Amniotic epithelial cell (primary cell): Measurements from ENCODE around the gene SMIM20.
"Not testable (repeated sequence)": the region's sequence is repeated elsewhere in the genome, so short reads cannot be mapped to it uniquely, and the experiment has no call there.

Source experiments
- DNase-seq: peaks from one replicate; pipeline ENCODE4 v3.0.0-alpha.2; 2010; ENCODE audit warnings: low read depth

The SMIM20 gene

DNA sequence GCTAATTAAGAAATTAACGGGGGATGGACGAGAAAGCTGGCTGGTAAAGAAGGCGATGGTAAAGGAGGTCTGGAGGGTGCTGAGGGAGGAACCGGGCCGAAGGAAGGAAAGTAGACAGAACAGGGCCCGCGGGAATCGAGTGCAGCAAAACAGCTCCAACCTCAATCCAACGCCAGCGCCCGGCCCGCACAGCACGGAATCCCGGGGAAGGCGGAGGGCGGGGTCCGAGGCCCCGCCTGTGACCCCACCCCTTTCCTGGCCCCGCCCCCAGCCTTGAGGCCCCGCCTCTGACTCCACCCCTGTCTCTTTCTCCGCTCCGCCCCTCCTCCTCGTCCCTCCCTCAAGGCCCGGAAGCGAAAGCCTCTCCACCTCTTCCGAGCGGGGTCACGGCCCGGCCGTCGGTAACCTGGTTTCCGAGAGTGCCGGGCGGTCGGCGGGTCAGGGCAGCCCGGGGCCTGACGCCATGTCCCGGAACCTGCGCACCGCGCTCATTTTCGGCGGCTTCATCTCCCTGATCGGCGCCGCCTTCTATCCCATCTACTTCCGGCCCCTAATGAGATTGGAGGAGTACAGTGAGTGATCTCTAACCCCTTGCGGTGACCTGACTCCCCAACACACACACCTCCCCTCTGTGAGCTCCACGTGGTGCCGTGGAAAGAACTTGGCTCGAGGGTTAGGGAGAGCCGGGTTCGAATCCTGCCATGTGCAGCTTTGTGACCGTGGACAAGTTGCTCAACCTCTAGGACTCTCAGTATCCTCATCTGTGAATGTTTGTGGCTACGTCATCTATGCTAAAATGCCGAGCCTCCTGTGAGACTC, at the start of gene SMIM20:
SMIM20 (plus strand) TSS at position 370 of the 819 bp plus-strand sequence; CDS start at position 464, 94 bp downstream.
- DNase-seq, result peak; percentile 88

DNA sequence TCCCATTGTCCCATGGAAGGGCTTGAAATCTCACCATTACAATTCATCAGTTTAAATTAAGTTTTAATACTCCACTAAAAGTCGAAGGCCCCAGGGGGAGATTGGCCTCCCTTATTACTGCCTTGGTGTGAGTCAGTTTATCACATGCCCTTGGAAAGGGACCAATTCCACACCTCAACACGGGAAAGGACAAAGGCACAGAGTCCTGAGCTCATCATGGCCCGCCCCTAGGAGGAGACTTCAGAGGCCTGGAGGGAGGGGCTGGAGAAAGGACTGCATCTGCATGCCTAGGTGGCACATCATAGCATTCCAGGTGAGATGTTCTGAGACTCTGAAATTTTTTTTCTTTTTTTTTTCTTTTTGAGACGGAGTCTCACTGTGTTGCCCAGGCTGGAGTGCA, 48.4 kb upstream of the SMIM20 start:
- no peak for DNase-seq

DNA sequence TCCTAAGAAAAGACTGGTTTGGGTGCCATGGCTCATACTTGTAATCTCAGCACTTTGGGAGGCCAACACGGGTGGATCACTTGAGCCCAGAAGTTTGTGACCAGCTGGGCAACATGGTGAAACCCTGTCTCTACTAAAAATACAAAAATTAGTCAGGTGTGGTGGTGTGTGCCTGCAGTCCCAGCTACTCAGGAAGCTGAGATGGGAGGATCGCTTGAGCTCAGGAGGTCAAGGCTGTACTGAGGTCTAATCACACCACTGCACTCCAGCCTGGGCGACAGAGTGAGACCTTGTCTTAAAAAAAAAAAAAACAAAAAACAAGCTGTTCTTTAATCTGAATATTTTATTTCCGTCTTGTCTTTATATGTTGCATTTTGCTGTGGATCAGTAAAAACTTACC, 47.6 kb upstream of the SMIM20 start:
- DNase-seq, result not testable (repeated sequence)

DNA sequence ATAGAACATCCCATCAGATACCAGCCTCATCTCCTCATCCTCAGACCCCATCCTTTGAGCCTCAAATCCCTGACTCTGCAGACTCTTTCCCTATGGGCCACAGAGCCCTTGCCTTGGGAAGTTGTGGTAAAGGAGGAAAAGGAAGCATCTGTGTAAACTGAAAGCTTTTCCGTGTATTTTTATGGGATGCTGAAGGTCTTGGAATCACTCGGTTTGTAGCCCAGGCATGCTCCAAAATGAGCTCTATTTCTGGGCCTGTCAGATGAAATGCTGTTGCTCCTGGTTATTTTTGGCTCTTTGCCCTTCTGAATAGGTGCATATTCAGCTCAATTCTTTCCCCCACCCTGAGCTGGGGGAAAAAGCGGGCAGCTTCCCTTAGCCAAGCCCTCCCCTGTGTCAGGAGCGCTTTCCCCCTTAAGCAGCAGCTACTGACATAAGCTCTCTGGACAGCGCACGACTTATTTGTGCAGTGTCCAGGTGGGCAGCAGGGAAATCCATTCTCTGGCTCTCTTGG, 46.2 kb upstream of the SMIM20 start:
- DNase-seq, result no peak

DNA sequence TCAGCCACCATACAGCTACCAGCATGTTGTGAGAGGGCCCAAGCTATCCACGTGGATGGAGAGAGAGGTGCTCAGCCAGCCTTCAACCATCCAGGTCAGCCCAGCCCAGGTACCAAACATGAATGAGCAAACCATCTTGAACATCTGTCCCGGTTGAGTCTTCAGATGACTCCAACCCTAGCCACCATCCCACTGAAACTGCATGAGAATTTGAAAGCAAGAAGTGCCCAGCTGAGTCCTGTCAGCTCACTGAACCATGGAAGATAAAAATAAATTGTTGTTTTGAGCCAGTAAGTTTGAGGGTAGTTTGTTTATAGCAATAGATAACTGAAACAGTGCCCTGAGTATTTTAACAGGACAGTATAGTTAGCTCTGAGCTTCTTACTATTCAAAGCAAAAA, 43.9 kb upstream of the SMIM20 start:
- DNase-seq, result no peak

DNA sequence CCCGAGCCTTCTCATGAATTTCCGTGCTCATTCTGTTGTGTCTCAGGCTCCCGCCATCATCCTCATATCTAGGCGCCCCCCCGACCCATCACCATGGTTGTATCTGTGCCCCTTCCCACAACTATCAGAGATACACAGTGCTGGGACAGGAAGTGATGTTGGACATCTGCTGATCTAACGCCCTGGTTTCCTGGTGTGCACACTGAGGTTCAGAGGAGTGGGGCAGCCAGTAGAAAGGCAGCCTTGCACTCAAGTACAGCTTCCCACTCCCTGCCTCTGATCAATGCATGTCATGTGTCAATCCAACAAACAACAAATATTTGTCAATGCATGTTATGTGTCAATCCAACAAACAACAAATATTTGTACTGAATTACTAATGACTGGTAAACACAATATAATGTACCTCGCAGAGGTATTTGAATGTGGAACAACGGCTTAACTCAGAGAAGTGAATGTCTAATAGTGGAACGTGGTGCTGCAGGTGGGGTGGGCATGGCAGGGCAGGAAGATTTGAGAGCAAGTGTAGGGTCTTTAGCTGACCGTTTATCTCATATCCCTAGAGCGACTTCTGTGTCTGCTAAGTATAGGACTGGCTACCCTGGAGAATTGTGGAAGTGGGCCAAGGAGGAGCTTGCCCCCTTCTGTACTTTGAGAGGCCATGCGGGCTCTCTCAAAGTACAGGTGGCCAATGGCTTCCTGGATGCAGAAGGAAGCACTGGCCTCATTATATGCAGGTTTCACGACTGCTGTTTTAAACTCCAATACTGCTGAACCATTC, 41.0 kb upstream of the SMIM20 start:
- DNase-seq, result no peak

DNA sequence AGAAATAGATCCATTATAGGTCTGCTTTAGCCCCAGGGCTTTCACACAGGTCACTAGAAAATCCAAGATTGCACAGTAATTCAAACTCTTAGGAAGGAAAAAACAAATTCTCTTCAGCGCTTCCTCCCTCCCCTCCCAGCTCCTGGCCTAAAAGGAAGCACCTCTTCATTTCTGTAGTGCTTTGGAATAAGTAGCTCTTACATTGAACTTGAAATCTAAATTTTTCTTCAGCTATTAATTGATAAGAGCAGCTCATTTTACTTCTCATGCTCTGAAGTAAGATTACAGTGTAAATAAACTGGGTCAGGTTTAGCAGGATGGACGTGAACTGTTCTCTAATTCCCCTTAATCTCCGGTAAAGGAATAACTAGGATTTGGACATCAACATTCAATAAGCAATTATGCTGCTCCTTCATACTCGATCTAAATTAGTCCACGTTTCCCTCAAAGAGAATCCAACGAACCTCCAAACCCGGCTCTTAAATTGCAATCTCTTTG, 40.3 kb upstream of the SMIM20 start:
- no peak for DNase-seq

DNA sequence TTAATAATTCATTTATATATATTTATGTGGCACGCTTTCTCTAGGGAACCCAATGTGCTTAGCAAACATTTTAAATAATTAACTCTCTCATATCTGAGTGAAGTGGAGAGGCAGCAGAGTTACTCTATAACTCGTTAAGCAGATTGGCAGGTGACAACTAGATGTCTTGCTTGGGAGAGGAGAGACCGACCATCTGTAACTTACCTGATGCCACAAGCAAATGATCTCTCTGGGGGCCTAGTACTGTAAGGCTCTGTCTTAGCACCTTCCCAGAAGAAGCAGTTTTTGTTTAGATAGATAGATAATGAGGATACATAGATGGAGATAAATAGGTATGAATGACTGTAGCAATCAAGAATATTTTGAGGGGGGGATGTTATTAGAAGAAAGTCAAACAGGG, 39.4 kb upstream of the SMIM20 start:
- DNase-seq, result no peak

DNA sequence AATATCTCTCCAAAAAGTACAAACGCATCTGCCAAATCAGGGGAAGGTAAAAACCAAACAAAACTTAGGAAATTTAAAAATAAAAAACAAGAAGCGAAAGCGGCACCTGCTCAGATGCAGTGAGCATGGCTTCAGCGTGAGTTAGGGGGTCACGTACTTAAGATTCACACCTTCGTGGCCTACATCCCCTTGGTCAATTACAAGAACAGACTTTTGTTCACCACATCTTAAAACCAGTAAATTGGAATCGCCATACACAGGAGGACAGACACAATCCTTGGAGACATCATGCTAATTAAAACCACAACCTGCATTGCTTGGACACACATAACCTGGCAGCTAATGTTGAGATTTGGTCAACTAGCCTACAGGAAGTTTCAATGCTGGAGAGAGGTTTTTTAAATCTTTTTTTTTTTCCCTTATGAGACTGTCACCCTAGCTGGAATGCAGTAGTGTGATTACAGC, 38.7 kb upstream of the SMIM20 start:
- no peak for DNase-seq

DNA sequence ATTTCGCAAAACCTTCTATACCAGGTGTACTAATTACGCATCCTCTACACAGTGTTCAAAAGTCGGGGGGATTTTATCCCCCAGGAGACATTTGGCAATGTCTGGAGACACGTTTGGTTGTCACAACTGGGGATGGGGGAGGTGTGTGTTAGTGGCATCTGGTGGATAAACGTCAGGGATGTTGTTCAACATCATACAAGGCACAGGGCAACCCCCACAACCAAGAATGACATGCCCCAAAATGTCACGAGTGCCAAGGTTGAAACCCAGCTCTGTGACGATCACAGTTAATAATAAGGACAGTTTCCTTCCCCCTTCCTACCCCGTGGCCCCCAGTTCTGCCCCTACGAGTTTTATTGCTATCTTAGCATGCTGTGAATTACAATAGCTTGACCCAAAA, 35.3 kb upstream of the SMIM20 start:
- no peak for DNase-seq

DNA sequence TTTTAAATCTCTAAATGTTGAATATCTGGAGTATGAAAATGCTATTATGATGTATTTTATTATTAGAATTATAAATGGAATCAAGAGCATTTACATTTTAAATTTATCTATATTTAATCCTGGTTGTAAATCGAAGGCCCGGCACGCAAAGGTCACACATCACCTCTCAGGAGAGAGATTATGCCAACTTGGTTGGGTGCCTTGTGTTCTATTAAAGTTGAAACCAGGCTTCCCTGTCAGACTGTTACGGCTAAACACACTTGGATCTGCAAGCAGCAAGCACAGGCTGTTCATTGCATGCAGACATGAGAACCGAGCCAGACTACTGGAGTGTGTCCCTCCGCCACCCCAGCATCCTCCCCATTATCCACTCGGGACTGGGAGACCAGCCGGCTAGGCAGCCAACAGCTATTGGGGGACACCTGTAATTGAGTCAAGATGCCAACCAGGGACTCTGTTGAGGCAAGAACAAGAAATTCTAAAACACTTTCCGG, 34.9 kb upstream of the SMIM20 start:
- DNase-seq, result no peak

DNA sequence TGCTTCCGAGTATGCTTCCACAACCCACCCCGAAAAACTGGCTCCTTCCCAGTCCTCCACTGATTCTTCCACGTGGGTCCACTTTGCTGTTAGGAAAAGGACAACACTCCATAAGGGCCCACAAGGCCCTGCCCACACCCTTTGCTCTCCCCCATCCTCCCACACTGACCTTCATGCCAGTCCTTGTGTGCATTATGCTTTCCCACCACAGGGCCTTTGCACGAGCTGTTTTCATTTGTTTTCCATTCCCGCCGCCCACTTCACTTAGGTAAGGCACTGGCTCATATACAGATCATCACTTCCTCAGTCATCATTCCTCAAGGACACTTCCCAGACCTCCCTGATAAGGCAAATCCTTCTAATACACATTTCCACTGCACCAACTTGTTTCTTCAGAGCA, 34.4 kb upstream of the SMIM20 start:
- DNase-seq, result peak; percentile 83

DNA sequence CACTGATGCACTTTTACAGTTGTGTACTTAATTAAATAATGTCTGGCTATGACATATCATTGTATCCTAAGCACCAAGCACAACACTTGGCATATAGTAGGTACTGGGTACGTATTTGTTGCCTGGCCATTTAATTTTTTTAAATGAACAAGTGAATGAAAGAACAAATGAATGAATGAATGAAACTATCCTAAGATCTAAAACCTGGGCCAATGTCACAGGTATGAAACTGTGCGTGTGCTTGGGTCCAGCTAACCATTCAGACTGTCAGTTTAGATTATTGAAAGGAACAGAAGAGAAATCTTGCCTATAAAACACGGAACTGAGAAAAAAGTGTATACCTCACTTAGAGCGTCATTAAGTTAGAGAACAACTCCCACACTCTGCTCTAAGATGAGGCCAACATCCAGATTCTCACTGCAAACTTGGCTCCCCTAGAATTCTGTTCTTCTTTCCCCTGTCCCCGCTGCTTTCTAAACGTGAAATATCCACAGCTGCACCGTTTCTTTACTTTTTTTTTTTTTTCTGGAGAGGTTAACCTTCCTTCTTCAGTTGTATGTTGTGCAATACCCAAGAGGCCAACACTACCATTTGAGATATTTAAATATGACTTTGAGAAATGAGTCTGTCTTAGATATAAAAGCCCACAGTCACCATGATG, 33.9 kb upstream of the SMIM20 start:
- peak; percentile 90 for DNase-seq

DNA sequence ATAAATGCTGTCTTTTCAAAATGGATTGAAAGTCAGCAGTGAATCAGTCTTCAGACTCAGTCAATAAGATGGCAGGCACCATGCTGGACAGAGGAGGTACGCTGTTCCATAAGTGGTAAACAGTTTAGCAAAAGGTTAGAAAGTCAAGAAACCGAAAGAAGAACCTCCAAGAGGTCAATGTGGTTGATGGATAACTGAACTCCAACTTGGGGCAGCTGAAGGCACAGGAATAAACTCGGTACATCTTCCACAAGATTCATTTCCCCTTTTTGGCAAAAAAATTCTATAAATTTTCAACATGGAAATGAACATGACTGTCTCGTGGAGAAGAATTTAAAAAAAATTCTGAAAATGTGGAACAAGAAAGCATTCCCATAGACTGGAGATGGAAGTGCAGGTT, 32.8 kb upstream of the SMIM20 start:
- DNase-seq, result no peak

DNA sequence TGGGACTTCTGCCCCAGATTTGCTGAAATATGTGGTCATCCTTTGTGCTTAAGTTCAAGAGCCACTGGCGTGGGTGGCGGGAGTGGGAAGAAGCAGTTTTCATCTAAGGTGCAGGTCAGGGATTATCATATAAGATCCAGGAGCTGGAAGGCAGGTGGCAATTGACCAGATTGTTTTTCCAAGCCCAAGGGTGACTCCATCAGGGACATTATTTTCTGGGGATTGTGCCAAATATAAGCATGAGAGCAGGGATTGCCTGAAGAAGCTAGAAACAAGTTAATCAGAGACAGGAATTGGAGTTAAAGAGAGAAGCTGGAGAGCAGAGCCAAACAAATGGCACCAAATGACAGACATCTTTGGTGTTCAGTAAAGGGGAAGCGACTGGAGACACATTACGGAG, 31.8 kb upstream of the SMIM20 start:
- DNase-seq, result no peak

DNA sequence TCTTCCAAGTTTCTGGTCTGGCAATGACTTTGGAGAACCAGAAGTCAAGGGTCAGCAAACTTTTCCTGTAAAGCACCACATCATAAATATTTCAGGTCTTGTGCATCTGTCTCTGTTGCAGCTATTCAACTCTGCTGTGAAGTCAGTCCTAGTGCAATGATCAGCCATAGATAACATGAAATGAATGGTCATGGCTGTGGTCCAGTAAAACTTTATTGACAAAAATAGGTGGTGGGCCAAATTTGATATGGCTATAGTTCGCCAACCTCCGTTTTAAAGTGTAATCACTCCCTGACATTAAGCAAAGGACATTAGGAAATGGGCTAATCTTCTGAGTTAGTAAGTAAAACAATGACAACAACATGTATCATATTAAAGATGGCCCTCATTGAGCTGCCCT, 30.5 kb upstream of the SMIM20 start:
- DNase-seq, result no peak

DNA sequence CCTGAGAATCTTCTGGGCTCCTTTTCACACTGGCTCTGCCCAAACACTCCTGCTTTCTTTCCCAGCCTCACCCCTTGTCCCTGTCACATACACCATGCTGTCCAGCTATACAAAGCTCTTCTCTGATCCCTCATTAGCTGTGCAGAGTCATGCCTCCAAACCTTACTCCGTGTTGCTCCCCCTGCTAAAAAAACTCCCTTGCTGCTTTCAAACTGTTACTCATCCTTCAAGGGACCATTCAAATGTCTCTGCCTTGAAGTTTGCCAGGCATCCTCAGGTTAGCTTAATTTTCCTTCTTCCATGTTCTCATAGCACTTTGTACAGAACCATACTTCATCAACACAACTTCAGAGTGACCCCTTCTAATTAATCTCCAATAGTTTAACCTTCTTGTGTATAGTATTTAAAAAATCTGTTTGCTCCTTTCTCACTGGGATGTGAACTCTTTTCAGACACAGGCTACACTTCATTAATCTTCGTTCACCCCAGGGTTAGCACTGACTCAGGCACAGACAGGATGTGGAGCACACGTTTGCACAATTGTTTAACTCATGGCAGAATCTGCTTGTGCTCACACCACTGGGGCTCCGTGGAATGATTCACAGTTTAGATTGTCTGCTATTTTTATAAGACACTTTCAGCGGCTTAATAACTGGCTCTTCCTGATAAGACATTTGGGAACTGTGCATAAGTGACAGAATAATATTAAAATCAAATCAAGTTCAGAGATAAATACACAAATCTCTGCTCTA, 29.8 kb upstream of the SMIM20 start:
- peak; percentile 80 for DNase-seq

DNA sequence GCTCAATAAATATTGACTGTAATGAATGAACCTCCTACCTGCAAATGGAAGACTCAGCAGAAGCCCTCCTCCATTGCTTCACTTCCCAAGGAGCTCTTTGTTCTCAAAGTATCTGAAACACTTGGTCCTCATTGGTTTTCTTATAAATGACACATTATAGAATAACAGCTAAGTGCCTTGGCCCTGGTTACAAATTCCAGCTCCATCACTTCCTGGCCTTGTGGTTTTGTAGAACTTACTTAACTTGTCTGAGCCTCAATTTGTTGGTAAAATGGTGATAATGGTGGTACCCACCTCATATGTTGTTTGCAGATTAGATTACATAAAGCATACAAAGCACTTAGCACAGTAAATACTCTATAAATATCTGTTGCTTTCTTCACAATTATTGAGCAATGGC, 25.2 kb upstream of the SMIM20 start:
- DNase-seq, result peak; percentile 52

DNA sequence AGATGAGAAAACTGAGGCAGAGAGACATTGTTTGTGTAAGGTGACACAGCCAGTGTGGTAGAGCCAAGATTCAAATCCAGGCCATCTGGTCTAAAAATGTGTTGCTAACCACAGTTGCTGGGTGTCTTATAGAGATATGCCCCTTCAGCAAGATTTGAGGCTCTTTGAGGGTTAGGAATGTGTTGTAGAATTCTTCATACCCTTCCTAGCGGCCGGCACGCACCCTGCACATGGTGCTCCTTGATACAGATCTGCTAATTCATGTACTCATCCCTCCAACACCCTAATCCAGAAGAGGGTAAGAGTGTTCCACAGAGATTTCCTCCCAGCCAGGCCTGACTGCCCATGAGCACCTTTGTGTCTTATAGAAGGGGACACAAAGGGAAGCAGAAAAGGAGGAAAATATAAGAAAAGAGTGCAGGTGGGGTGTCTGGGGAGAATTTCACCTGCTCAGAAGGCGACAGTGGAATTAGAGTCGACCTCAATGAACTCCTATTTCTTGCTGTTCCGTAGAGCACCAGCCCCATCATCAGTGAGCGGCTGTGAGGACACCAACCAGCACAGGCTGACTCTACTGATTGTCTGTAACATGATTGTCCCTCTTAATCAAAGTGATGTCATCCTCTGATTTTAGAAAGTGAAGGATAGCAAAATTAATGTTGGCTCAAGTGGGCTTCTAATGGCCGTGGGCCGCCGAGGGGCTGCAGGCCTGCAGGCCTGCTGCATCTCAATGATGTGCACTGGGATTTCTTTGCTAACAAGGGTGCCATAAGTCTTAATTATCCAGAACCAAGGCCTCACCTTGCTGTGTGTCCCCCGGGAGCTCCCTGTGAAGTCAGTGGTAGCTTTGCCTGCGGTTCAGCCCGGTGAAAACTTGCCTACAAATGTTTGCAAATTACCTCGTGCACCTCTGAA, 24.2 kb upstream of the SMIM20 start:
- no peak for DNase-seq
